H1 (cell line): ENCODE data around the gene PPP1R1C. TPM values are rescaled to one million over a fixed set of nuclear protein-coding genes. Genes with fewer than 3 reads are reported as not detected.

ENCODE experiments used
- CTCF ChIA-PET: fragments of 300-600 bp; sonication (Branson Sonifier 250); formaldehyde crosslinking; loops from one replicate; lab custom pipeline; 2021; ENCODE audit not compliant: partially characterized antibody; lab: Charles Lee
- POLR2A ChIA-PET: fragments of 300-600 bp; sonication (Branson Sonifier 250); formaldehyde crosslinking; loops from one replicate; lab custom pipeline; 2021; ENCODE audit warnings: inconsistent platforms; ENCODE audit not compliant: partially characterized antibody; lab: Charles Lee
- DNase-seq, 2 experiments: peaks; one replicate each; pipeline versions ENCODE4 v3.0.0 to v3.0.0-alpha.2; 2010 to 2022; ENCODE audit warnings: low spot score in 2 of 2, low read depth in 1 of 2, mixed read lengths in 1 of 2
- FAIRE-seq: peaks from 2 replicates; lab custom pipeline; 2011; peaks lifted over from hg19 to GRCh38; lab: Jason Lieb, UNC
- H2AFZ ChIP-seq: 2 replicates; pipeline ENCODE4 v1.8.1; 2012; ENCODE audit warnings: low read length, inconsistent platforms
- H2AK5ac ChIP-seq: 2 replicates; pipeline ENCODE4 v1.6.1; 2013; ENCODE audit warnings: low read depth, low read length
- H2BK120ac ChIP-seq: replicated peaks from 2 replicates; pipeline ENCODE3; 2013; ENCODE audit warnings: low read depth, low read length, inconsistent platforms
- H2BK12ac ChIP-seq: 2 replicates; pipeline ENCODE4 v1.6.1; 2013; ENCODE audit warnings: low read depth, low read length
- H2BK15ac ChIP-seq: 2 replicates; pipeline ENCODE4 v1.6.1; 2013; ENCODE audit warnings: low read length
- H2BK20ac ChIP-seq: 2 replicates; pipeline ENCODE4 v1.6.1; 2013; ENCODE audit warnings: low read length
- H2BK5ac ChIP-seq: 2 replicates; pipeline ENCODE4 v1.6.1; 2013; ENCODE audit warnings: low read depth, low read length
- H3K14ac ChIP-seq: 2 replicates; pipeline ENCODE4 v1.6.1; 2013; ENCODE audit warnings: inconsistent platforms; ENCODE audit not compliant: insufficient read length
- H3K18ac ChIP-seq: 2 replicates; pipeline ENCODE4 v1.6.1; 2013; ENCODE audit warnings: low read length; ENCODE audit errors: extremely low read depth
- H3K23ac ChIP-seq: 2 replicates; pipeline ENCODE4 v1.6.1; 2013; ENCODE audit warnings: inconsistent platforms; ENCODE audit not compliant: insufficient read length
- H3K23me2 ChIP-seq: 2 replicates; pipeline ENCODE4 v1.6.1; 2013; ENCODE audit warnings: low read depth, low read length
- H3K27ac ChIP-seq: 2 replicates; pipeline ENCODE4 v1.6.1; 2011; ENCODE audit warnings: low read depth, low read length, inconsistent platforms
- H3K27me3 ChIP-seq, 4 experiments: replicated peaks in 1 of 4; 1 replicate in 1 of 4; 2 replicates in 3 of 4; pipeline versions ENCODE4 v1.6.1 to v1.8.1; 2011 to 2013; ENCODE audit warnings: low read length in 3 of 4, mild to moderate bottlenecking in 3 of 4, inconsistent platforms in 2 of 4, mixed read lengths in 2 of 4, moderate library complexity in 1 of 4; ENCODE audit not compliant: control insufficient read depth in 3 of 4, insufficient read depth in 3 of 4; ENCODE audit errors: extremely low read depth in 1 of 4
- H3K36me3 ChIP-seq, 4 experiments: 2 replicates each; pipeline versions ENCODE4 v1.6.1 to v1.8.1; 2011 to 2013; ENCODE audit warnings: mild to moderate bottlenecking in 4 of 4, low read length in 3 of 4, moderate library complexity in 2 of 4, control low read depth in 1 of 4, inconsistent platforms in 1 of 4; ENCODE audit not compliant: insufficient read depth in 4 of 4, control insufficient read depth in 2 of 4
- H3K4ac ChIP-seq: replicated peaks from 2 replicates; pipeline ENCODE3; 2013; ENCODE audit warnings: low read length, low read depth, mixed read lengths, inconsistent platforms; ENCODE audit not compliant: insufficient read length
- H3K4me1 ChIP-seq, 4 experiments: replicated peaks in 1 of 4; 1 replicate in 1 of 4; 2 replicates in 3 of 4; pipeline versions ENCODE4 v1.6.1 to v1.8.1; 2011 to 2013; ENCODE audit warnings: low read length in 3 of 4, inconsistent platforms in 2 of 4, mixed read lengths in 1 of 4; ENCODE audit not compliant: insufficient read depth in 4 of 4, control insufficient read depth in 3 of 4
- H3K4me2 ChIP-seq, 2 experiments: 2 replicates each; pipeline versions ENCODE4 v1.6.1 to v1.8.1; 2011 to 2013; ENCODE audit warnings: low read depth in 2 of 2, low read length in 2 of 2, control low read depth in 1 of 2, inconsistent platforms in 1 of 2, mild to moderate bottlenecking in 1 of 2; ENCODE audit not compliant: insufficient read depth in 1 of 2
- H3K4me3 ChIP-seq, 4 experiments: fragments of 200-600, 300-600 bp in 1 of 4; sonication (generic), shearing (Covaris generic), sonication (Bioruptor Twin) in 1 of 4; 2 replicates each; pipeline versions ENCODE4 v1.5.1 to v1.8.1; 2011 to 2016; ENCODE audit warnings: low read length in 4 of 4, low read depth in 3 of 4, control low read depth in 2 of 4, inconsistent platforms in 2 of 4, mild to moderate bottlenecking in 2 of 4, mixed read lengths in 1 of 4, moderate library complexity in 1 of 4; ENCODE audit not compliant: insufficient read depth in 2 of 4; ENCODE audit errors: extremely low read depth in 1 of 4
- H3K56ac ChIP-seq: replicated peaks from 2 replicates; pipeline ENCODE3; 2013; ENCODE audit warnings: low read depth, mild to moderate bottlenecking, mixed read lengths, low read length, inconsistent platforms; ENCODE audit not compliant: insufficient read length
- H3K79me1 ChIP-seq: 2 replicates; pipeline ENCODE4 v1.6.1; 2013; ENCODE audit warnings: low read depth, low read length, control low read depth
- H3K79me2 ChIP-seq, 2 experiments: 2 replicates each; pipeline versions ENCODE4 v1.6.1 to v1.8.1; 2012 to 2013; ENCODE audit warnings: low read length in 2 of 2, mild to moderate bottlenecking in 2 of 2, inconsistent platforms in 1 of 2; ENCODE audit not compliant: insufficient read depth in 2 of 2, control insufficient read depth in 1 of 2
- H3K9ac ChIP-seq, 4 experiments: replicated peaks in 1 of 4; 1 replicate in 1 of 4; 2 replicates in 3 of 4; pipeline versions ENCODE4 v1.6.1 to v1.8.1; 2011 to 2013; ENCODE audit warnings: low read depth in 3 of 4, low read length in 3 of 4, control low read depth in 2 of 4, mild to moderate bottlenecking in 2 of 4, moderate library complexity in 2 of 4, inconsistent platforms in 1 of 4; ENCODE audit errors: extremely low read depth in 1 of 4
- H3K9me3 ChIP-seq, 2 experiments: 2 replicates each; pipeline versions ENCODE4 v1.6.1 to v1.8.1; 2012 to 2013; ENCODE audit warnings: mild to moderate bottlenecking in 2 of 2, moderate library complexity in 2 of 2, control low read depth in 1 of 2, inconsistent platforms in 1 of 2, low read depth in 1 of 2, low read length in 1 of 2, mixed read lengths in 1 of 2; ENCODE audit not compliant: insufficient read depth in 2 of 2
- H4K20me1 ChIP-seq, 2 experiments: replicated peaks in 1 of 2; 2 replicates each; pipeline versions ENCODE3 to v1.8.1; 2011 to 2013; ENCODE audit warnings: inconsistent platforms in 2 of 2, low read length in 2 of 2, mild to moderate bottlenecking in 1 of 2; ENCODE audit not compliant: insufficient read depth in 2 of 2, control insufficient read depth in 1 of 2
- H4K5ac ChIP-seq: 2 replicates; pipeline ENCODE4 v1.6.1; 2013; ENCODE audit warnings: low read length, low read depth, mixed read lengths, inconsistent platforms; ENCODE audit not compliant: insufficient read length
- H4K8ac ChIP-seq: 2 replicates; pipeline ENCODE4 v1.8.0; 2013; ENCODE audit warnings: mild to moderate bottlenecking, moderate library complexity, low read length, inconsistent platforms; ENCODE audit not compliant: insufficient read depth; ENCODE audit errors: extremely low read depth
- H4K91ac ChIP-seq: replicated peaks from 2 replicates; pipeline ENCODE3; 2013; ENCODE audit warnings: low read length, mixed read lengths, inconsistent platforms; ENCODE audit not compliant: insufficient read length
- WGBS, 2 experiments: shearing (Covaris generic) in 1 of 2; methylation state at CpG; one replicate each; pipeline versions ENCODE4 v1.1.6 to v1.1.7; 2013 to 2015; ENCODE audit warnings: low lambda C conversion rate in 2 of 2, mixed read lengths in 2 of 2, inconsistent platforms in 1 of 2, low coverage in 1 of 2, missing lambda C conversion rate in 1 of 2; ENCODE audit not compliant: insufficient replicate concordance in 2 of 2, insufficient coverage in 1 of 2, insufficient read length in 1 of 2; ENCODE audit errors: extremely low coverage in 1 of 2, missing lambda C conversion rate in 1 of 2; 5-methylcytosine and 5-hydroxymethylcytosine counted together
- polyA plus RNA-seq, 7 experiments: library from polyadenylated mRNA; depleted of rRNA in 3 of 7; stranded (reverse) in 5 of 7; unstranded in 2 of 7; fragments of >200 nt in 5 of 7; fragments of 200-250 nt in 2 of 7; gene quantifications; 1 replicate in 5 of 7; 2 replicates in 1 of 7; 4 replicates in 1 of 7; pipeline versions ENCODE4 v1.2.1 to v1.2.3, GENCODE V29; 2011 to 2013; ENCODE audit warnings: missing spikeins in 2 of 7, mixed read lengths in 2 of 7
- total RNA-seq: library from RNA; stranded (reverse); fragmentation: NEBNext Ultra II Directional; extraction: Animal tissue kit (Norgen Biotek cat#: 25700); gene quantifications from 2 replicates; pipeline ENCODE4 v1.2.1, GENCODE V29; 2021
- TF ChIP-seq, protein P1 (sequence below): IDR thresholded peaks from 2 replicates; pipeline ENCODE4 v1.6.1; 2012; ENCODE audit warnings: inconsistent platforms

The PPP1R1C gene
- total and polyA plus RNA-seq, 2 of the 8 experiments (the other 6 are each of a cell fraction or from before 2014, with no cell fraction given) = 1.3 to 5.3 TPM

DNA sequence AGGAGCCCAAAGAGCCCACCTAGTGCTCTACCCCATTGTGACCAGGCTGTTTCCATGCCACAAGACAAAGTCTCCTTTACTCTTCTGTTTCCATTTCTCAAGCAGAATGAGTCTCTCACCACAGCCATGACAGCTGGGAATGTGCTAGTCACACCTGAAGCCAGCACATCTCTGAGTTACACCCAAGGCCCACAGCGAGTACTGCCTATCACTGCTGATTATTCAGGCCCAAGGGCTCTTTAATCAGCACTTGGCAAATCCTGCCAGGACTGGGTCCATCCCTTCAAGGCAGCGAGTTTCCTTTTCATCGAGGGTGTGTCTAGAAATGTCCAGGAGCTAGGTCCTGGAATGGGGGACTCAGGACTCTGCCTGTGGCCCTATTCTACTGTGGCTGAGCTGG, 14.6 kb upstream of the PPP1R1C start:
- H2BK20ac ChIP-seq = no peak overlapping the region
- POLR2A ChIA-PET = no interaction called here
- no peaks in the 10 kb centered on the region for H3K9me3 ChIP-seq
- H3K4me3 ChIP-seq = no peak overlapping the region
- no peak overlapping the region for H4K91ac ChIP-seq
- H2AFZ ChIP-seq = no peak overlapping the region
- WGBS, 2 experiments = 95% methylated on average over 3 of the region's 3 CpGs; no CpG with 5 or more reads in 1 of the 2 experiments
- H4K20me1 ChIP-seq = no peaks in the 10 kb centered on the region
- no peak overlapping the region for H2BK120ac ChIP-seq
- no peak overlapping the region for H4K5ac ChIP-seq
- no peak overlapping the region for H2BK12ac ChIP-seq
- no peaks in the 10 kb centered on the region for H3K79me2 ChIP-seq
- no peak overlapping the region for H4K8ac ChIP-seq
- no peak overlapping the region for H3K4me2 ChIP-seq
- H3K18ac ChIP-seq = no peak overlapping the region
- H2BK15ac ChIP-seq = no peak overlapping the region
- H3K27ac ChIP-seq = no peak overlapping the region
- DNase-seq (no peak), FAIRE-seq (no peak)
- TF ChIP-seq, protein P1, sequence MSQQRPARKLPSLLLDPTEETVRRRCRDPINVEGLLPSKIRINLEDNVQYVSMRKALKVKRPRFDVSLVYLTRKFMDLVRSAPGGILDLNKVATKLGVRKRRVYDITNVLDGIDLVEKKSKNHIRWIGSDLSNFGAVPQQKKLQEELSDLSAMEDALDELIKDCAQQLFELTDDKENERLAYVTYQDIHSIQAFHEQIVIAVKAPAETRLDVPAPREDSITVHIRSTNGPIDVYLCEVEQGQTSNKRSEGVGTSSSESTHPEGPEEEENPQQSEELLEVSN = no peak
- no peak overlapping the region for H2BK5ac ChIP-seq
- H3K4ac ChIP-seq = no peak overlapping the region
- no peak overlapping the region for H2AK5ac ChIP-seq
- no peak overlapping the region for H3K23ac ChIP-seq
- no peaks in the 10 kb centered on the region for H3K36me3 ChIP-seq
- H3K23me2 ChIP-seq = no peaks in the 10 kb centered on the region
- no peaks in the 10 kb centered on the region for H3K79me1 ChIP-seq
- no peak overlapping the region for H3K9ac ChIP-seq
- H3K27me3 ChIP-seq = no peaks in the 10 kb centered on the region
- no peak overlapping the region for H3K14ac ChIP-seq
- CTCF ChIA-PET = interaction anchor here (0.7 to 2.3 kb wide), 10 partner anchors 10 to 901 kb away, joined by 3 to 18 read pairs (median 4); no protein-coding TSS in a partner anchor
- H3K56ac ChIP-seq = no peak overlapping the region
- H3K4me1 ChIP-seq = no peaks in the 10 kb centered on the region
